ENCODE data around the gene ATXN1. TPM values are rescaled to one million over a fixed set of nuclear protein-coding genes. Genes with fewer than 3 reads are reported as not detected.

The ATXN1 gene
- total RNA-seq, 1 donor from 2014 or later = 18.4 TPM

DNA sequence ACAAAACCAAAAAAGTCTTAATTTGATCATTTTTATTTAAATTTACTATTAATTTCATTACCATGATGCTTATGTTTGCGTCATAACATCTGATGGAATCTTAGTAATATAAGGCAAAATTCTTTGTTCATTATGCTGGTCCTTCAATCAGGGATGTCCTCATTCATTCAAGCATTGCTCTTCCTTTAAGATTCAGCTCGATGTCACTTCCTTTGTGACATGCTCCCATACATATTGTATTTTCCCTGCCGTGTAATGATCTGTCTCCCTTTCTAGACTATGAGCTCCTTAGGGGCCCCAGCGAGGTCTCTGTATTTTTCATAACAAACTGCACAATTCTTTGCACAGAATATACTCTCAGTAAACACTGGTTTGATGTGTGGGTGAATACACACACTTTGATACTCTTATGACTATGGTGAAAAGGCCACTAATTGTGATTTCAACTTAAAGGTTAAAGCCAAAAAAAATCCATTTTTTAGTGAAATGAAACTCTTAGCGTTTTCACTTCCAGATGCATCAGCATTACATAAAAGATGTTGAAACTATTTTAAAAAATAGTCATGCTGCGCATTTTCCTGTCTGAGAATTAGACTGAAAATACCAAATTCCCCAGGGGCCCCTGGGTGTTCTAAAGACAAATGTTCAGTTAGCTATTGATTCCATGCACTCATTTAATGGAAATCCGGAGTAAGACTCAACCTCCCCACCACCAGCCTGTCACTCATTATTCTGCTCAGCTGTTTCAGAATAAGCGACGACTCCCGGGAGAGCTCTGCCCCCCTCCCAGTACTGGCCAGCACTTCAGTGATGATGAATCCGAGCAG lies 169.7 kb downstream of the ATXN1 start:
- FAIRE-seq = no peak
- no peaks in the 10 kb centered on the region for H3K27me3 ChIP-seq (ENCODE audit: control insufficient read depth, insufficient read depth, low read length)
- no peak overlapping the region for H3K4me3 ChIP-seq (ENCODE audit: low read depth, low read length)
- H3K36me3 ChIP-seq (ENCODE audit: control insufficient read depth, insufficient read depth, low read length) = no peaks in the 10 kb centered on the region
- DNase-seq (ENCODE audit: low read depth) = no peak
- TF ChIP-seq, protein P1, sequence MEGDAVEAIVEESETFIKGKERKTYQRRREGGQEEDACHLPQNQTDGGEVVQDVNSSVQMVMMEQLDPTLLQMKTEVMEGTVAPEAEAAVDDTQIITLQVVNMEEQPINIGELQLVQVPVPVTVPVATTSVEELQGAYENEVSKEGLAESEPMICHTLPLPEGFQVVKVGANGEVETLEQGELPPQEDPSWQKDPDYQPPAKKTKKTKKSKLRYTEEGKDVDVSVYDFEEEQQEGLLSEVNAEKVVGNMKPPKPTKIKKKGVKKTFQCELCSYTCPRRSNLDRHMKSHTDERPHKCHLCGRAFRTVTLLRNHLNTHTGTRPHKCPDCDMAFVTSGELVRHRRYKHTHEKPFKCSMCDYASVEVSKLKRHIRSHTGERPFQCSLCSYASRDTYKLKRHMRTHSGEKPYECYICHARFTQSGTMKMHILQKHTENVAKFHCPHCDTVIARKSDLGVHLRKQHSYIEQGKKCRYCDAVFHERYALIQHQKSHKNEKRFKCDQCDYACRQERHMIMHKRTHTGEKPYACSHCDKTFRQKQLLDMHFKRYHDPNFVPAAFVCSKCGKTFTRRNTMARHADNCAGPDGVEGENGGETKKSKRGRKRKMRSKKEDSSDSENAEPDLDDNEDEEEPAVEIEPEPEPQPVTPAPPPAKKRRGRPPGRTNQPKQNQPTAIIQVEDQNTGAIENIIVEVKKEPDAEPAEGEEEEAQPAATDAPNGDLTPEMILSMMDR (IDR thresholded peaks at IDR 0.05; ENCODE audit: insufficient read depth, low read length, severe bottlenecking) = no peak

DNA sequence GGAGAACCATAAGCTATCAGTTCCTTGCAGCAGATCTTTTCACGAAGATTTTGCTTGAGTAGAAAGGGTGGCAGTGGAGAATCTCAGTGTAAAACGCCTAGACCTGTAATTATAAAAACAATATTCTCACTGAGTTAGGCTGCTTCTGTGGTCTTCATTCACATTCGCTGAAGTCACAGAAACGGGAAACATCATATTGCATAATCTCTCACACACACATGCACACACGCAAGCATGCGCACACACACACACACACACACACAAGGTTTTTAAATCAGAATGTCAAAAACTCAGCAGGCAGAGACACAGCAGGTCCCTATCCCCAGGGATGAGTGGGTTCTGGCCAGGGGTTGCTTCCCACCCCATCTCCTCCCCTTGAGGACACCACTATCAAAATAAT lies 175.5 kb downstream of the ATXN1 start:
- H3K27me3 ChIP-seq (ENCODE audit: control insufficient read depth, insufficient read depth, low read length) = no peaks in the 10 kb centered on the region
- peaks cover 3% of the 10 kb centered on the region for H3K36me3 ChIP-seq (ENCODE audit: control insufficient read depth, insufficient read depth, low read length)
- H3K4me3 ChIP-seq (ENCODE audit: low read depth, low read length) = no peak overlapping the region
- FAIRE-seq = no peak
- TF ChIP-seq, protein P1 (IDR thresholded peaks at IDR 0.05; ENCODE audit: insufficient read depth, low read length, severe bottlenecking) = no peak
- DNase-seq (ENCODE audit: low read depth) = no peak

DNA sequence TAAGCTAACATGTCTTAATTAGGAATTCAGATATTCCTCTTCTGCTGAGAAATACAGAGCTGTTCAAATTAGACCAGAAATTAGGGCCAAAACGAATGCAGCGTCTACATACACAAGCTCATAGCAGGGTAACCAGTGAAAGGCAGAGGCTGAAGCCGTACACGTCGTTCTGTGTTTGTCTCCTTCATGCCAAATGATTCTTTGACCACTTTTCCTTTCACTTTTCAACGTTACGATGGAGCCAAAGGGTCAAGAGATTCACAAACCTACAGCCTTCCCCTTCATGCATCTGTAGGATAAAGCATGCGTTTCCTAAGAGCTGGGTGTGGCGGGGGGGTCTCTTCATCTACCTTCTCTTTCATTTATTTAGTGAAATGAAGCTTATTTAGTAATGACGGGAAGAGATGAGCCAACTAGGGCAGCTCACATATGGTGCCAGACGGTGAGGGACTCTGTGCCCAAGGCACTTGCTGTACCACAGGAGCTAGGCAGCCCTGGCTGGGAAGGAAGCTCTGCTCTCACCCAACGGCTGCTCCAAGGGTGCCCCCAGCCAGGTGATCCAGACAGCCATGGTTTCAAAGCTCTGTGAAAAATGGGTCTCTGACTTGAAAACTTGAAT lies 178.0 kb downstream of the ATXN1 start:
- Histone ChIP-seq H3K36me3 (ENCODE audit: control insufficient read depth, insufficient read depth, low read length) (peaks cover 3% of the 10 kb centered on the region), H3K27me3 (ENCODE audit: control insufficient read depth, insufficient read depth, low read length) (no peaks in the 10 kb centered on the region), H3K4me3 (ENCODE audit: low read depth, low read length) (no peak overlapping the region)
- TF ChIP-seq, protein P1 (IDR thresholded peaks at IDR 0.05; ENCODE audit: insufficient read depth, low read length, severe bottlenecking) = no peak
- DNase-seq (ENCODE audit: low read depth) (no peak), FAIRE-seq (no peak)

DNA sequence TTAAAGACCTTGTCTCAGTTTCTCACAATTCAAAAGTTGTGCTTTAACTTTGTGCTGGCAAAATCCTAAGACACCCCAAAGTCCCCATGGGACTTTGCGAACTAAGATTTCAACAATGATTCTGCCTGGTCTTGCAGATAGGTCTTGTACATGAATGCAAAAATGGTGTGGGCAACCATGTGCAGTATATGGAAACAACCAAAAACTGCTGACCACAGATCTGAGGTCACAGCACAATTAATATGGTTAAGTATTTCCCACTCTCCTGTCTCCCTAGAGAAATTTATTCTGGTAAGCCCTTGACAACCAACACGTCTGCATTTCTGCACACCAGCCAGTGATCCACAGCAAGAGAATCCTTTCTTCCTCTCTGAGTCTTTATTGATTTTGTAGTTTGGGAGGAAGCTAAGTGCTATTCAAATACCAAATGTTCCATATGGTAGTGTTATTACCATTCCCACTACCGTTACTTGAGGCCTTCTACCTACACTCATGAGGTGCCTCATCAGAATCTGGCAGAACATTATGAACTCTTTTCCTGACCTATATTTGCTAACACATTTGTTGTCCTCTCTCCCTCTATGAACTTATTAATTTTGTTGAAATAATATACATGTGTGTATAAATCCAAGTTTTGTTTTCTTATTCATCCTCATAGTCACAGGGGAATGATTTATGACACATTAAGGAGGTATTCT lies 178.7 kb downstream of the ATXN1 start:
- H3K4me3 ChIP-seq (ENCODE audit: low read depth, low read length) = no peak overlapping the region
- peaks cover 3% of the 10 kb centered on the region for H3K36me3 ChIP-seq (ENCODE audit: control insufficient read depth, insufficient read depth, low read length)
- DNase-seq (ENCODE audit: low read depth) = peak; percentile 19
- FAIRE-seq = no peak
- H3K27me3 ChIP-seq (ENCODE audit: control insufficient read depth, insufficient read depth, low read length) = no peaks in the 10 kb centered on the region
- TF ChIP-seq, protein P1 (IDR thresholded peaks at IDR 0.05; ENCODE audit: insufficient read depth, low read length, severe bottlenecking) = no peak

DNA sequence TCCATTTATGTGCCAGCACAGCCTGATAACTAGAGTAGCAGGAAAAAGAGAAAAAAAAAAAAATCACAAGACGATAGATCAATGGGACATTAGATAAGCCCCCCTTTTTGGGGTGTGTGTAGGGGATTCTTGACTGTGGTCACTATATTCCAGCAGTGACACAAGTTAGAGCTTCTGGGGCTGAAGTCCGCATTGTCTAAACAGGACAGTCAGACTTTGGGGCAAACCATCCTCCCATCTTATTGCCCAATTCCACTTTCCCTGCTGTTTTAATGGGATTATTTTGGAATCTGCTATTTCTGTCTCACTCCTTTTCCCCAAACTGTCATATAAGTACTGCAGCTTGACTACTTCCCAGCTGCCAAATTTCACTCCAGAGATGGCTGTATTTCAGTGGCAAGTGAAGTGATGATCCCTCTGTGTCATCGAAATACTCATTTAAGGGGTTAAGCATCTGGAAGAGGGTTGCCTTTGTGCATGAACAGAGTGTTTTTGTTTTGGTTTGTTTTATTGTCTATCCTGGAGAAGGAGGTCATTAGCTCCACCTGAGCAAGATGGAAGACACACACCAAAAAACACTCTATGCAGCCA lies 182.5 kb downstream of the ATXN1 start:
- DNase-seq (ENCODE audit: low read depth) (no peak), FAIRE-seq (no peak)
- TF ChIP-seq, protein P1 (IDR thresholded peaks at IDR 0.05; ENCODE audit: insufficient read depth, low read length, severe bottlenecking) = no peak

More for the DNA sequence above, 182.5 kb downstream of the ATXN1 start:
- H3K4me3 ChIP-seq (ENCODE audit: low read depth, low read length) = no peak overlapping the region
- H3K36me3 ChIP-seq (ENCODE audit: control insufficient read depth, insufficient read depth, low read length) = peaks cover 3% of the 10 kb centered on the region
- no peaks in the 10 kb centered on the region for H3K27me3 ChIP-seq (ENCODE audit: control insufficient read depth, insufficient read depth, low read length)
